Neural progenitor cell (in vitro differentiated cells): Measurements from ENCODE around the gene ARPC2. TPM values are rescaled to one million over a fixed set of nuclear protein-coding genes. Genes with fewer than 3 reads are reported as not detected.

ENCODE experiments used
- DNase-seq: peaks from one replicate; pipeline ENCODE4 v3.0.0-alpha.2; 2016; ENCODE audit warnings: low spot score
- H2AFZ ChIP-seq: fragments of 200-600 bp; sonication (generic); replicated peaks from 2 replicates; pipeline ENCODE4 v1.6.1; 2016; ENCODE audit warnings: antibody characterized with exemption
- H3F3A ChIP-seq: fragments of 200-600 bp; sonication (generic); 2 replicates; pipeline ENCODE4 v1.6.1; 2016; ENCODE audit warnings: antibody characterized with exemption, low read depth
- H3K27ac ChIP-seq: fragments of 200-600 bp; sonication (generic); 2 replicates; pipeline ENCODE4 v1.5.1; 2016; ENCODE audit warnings: mild to moderate bottlenecking
- H3K27me3 ChIP-seq: fragments of 200-600 bp; sonication (generic); 2 replicates; pipeline ENCODE4 v1.6.1; 2016; ENCODE audit warnings: mild to moderate bottlenecking, moderate library complexity
- H3K36me3 ChIP-seq: fragments of 200-600 bp; sonication (generic); 2 replicates; pipeline ENCODE4 v1.5.1; 2016
- H3K4me1 ChIP-seq: fragments of 200-600 bp; sonication (generic); 2 replicates; pipeline ENCODE4 v1.6.1; 2016; ENCODE audit warnings: mixed run types
- H3K4me2 ChIP-seq: fragments of 200-600 bp; sonication (generic); 2 replicates; pipeline ENCODE4 v1.6.1; 2016
- H3K4me3 ChIP-seq: fragments of 200-600 bp; sonication (generic); 2 replicates; pipeline ENCODE4 v1.5.1; 2016
- H3K79me2 ChIP-seq: fragments of 200-600 bp; sonication (generic); 2 replicates; pipeline ENCODE4 v1.6.1; 2016; ENCODE audit warnings: low read depth
- H3K9ac ChIP-seq: fragments of 200-600 bp; sonication (generic); 2 replicates; pipeline ENCODE4 v1.6.1; 2016
- H3K9me3 ChIP-seq: fragments of 200-600 bp; sonication (generic); 2 replicates; pipeline ENCODE4 v1.5.1; 2016; ENCODE audit warnings: low read depth
- H4K20me1 ChIP-seq: fragments of 200-600 bp; sonication (generic); 2 replicates; pipeline ENCODE4 v1.6.1; 2016; ENCODE audit warnings: low read depth
- H3K27ac Mint-ChIP-seq: 3 replicates; pipeline ENCODE4 v1.8.0; 2021; ENCODE audit warnings: mixed read lengths
- H3K27me3 Mint-ChIP-seq: 2 replicates; pipeline ENCODE4 v1.8.0; 2022; ENCODE audit warnings: low read depth, mild to moderate bottlenecking, inconsistent platforms, moderate library complexity, mixed read lengths; ENCODE audit not compliant: insufficient read depth
- H3K36me3 Mint-ChIP-seq: 3 replicates; pipeline ENCODE4 v1.8.0; 2021; ENCODE audit warnings: mixed read lengths
- H3K4me1 Mint-ChIP-seq: 3 replicates; pipeline ENCODE4 v1.8.0; 2021; ENCODE audit warnings: mixed read lengths
- H3K4me3 Mint-ChIP-seq: 3 replicates; pipeline ENCODE4 v1.8.0; 2021; ENCODE audit warnings: mild to moderate bottlenecking, moderate library complexity, mixed read lengths
- H3K9me3 Mint-ChIP-seq: 3 replicates; pipeline ENCODE4 v1.8.0; 2020; ENCODE audit warnings: mixed read lengths
- EZH2 ChIP-seq: fragments of 200-600 bp; sonication (generic); IDR thresholded peaks from 2 replicates; pipeline ENCODE4 v1.6.1; 2017; ENCODE audit warnings: antibody characterized with exemption, mild to moderate bottlenecking, moderate library complexity
- EZH2phosphoT487 ChIP-seq: fragments of 200-600 bp; sonication (generic); IDR thresholded peaks from 2 replicates; pipeline ENCODE4 v1.6.1; 2017; ENCODE audit warnings: antibody characterized with exemption
- total RNA-seq: library from RNA; depleted of rRNA; stranded (reverse); fragments of >200 nt; gene quantifications from 2 replicates; pipeline ENCODE4 v1.2.3, GENCODE V29; 2015; ENCODE audit warnings: low replicate concordance
- TF ChIP-seq, protein P1 (sequence below): fragments of 200-600 bp; sonication (generic); IDR thresholded peaks from 2 replicates; pipeline ENCODE4 v1.5.1; 2017; ENCODE audit warnings: antibody characterized with exemption, mild to moderate bottlenecking

ARPC2 gene
- total RNA-seq, 1 donor from 2014 or later: 155 TPM

DNA sequence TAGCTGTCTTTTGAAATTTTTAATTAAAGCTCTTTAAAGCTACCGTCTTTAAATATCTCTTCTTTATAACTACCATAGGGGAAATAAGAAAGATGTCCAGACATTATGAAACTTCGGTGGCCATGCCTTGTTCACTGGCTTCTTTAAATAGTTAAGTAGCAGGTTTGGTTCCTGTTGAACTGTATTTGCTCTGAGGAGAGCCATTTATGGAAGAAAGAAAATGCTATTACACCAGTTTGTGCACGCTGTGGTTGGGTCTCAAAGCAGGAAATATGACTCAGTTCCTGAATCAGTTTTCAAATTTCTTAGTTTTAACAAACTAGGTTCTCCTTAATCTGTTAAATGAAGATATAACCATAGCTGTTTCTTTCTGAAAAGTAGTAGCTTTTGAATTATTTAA lies 12.2 kb downstream of the ARPC2 start:
- Mint-ChIP-seq H3K4me1 (no peaks in the 10 kb centered on the region), H3K36me3 (peaks cover 34% of the 10 kb centered on the region), H3K9me3 (no peaks in the 10 kb centered on the region), H3K4me3 (no peak overlapping the region), H3K27ac (no peak overlapping the region), H3K27me3 (no peaks in the 10 kb centered on the region)
- TF ChIP-seq, protein P1, sequence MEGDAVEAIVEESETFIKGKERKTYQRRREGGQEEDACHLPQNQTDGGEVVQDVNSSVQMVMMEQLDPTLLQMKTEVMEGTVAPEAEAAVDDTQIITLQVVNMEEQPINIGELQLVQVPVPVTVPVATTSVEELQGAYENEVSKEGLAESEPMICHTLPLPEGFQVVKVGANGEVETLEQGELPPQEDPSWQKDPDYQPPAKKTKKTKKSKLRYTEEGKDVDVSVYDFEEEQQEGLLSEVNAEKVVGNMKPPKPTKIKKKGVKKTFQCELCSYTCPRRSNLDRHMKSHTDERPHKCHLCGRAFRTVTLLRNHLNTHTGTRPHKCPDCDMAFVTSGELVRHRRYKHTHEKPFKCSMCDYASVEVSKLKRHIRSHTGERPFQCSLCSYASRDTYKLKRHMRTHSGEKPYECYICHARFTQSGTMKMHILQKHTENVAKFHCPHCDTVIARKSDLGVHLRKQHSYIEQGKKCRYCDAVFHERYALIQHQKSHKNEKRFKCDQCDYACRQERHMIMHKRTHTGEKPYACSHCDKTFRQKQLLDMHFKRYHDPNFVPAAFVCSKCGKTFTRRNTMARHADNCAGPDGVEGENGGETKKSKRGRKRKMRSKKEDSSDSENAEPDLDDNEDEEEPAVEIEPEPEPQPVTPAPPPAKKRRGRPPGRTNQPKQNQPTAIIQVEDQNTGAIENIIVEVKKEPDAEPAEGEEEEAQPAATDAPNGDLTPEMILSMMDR: no peak
- TF ChIP-seq EZH2phosphoT487 (no peak), EZH2 (no peak)
- Histone ChIP-seq H3K4me3 (no peak overlapping the region), H3K4me2 (no peak overlapping the region), H3K36me3 (peaks cover 15% of the 10 kb centered on the region), H3F3A (no peaks in the 10 kb centered on the region), H3K9ac (no peak overlapping the region), H3K9me3 (no peaks in the 10 kb centered on the region), H3K4me1 (no peaks in the 10 kb centered on the region), H3K27ac (no peak overlapping the region), H2AFZ (no peak overlapping the region), H3K27me3 (no peaks in the 10 kb centered on the region), H4K20me1 (peaks cover 28% of the 10 kb centered on the region), H3K79me2 (peaks cover 18% of the 10 kb centered on the region)
- DNase-seq: no peak

DNA sequence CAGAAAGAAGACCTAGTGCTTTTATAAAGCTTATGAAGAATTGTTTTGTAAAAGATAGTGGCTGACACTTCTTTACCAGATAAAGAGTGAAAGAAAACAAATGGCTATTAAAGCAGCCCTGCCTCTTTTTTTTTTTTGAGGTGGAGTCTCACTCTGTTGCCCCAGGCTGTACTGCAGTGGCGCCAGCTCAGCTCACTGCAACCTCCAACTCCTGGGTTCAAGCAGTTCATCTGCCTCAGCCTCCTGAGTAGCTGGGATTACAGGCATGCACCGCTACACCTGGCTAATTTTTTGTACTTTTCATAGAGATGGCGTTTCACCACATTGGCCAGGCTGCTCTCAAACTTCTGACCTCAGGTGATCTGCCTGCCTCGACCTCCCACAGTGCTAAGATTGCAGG lies 12.9 kb downstream of the ARPC2 start:
- H3K36me3 Mint-ChIP-seq: peaks cover 30% of the 10 kb centered on the region
- H3K4me1 Mint-ChIP-seq: no peaks in the 10 kb centered on the region
- Histone ChIP-seq H4K20me1 (peaks cover 22% of the 10 kb centered on the region), H3F3A (no peaks in the 10 kb centered on the region), H3K4me3 (no peak overlapping the region), H2AFZ (no peak overlapping the region), H3K27me3 (no peaks in the 10 kb centered on the region), H3K27ac (no peak overlapping the region), H3K9ac (no peak overlapping the region), H3K36me3 (peaks cover 15% of the 10 kb centered on the region), H3K9me3 (no peaks in the 10 kb centered on the region), H3K79me2 (peaks cover 11% of the 10 kb centered on the region), H3K4me2 (no peak overlapping the region), H3K4me1 (no peaks in the 10 kb centered on the region)
- H3K9me3 Mint-ChIP-seq: no peaks in the 10 kb centered on the region
- no peaks in the 10 kb centered on the region for H3K27me3 Mint-ChIP-seq
- no peak overlapping the region for H3K4me3 Mint-ChIP-seq
- TF ChIP-seq, protein P1: no peak
- TF ChIP-seq EZH2phosphoT487 (no peak), EZH2 (no peak)
- H3K27ac Mint-ChIP-seq: no peak overlapping the region
- DNase-seq: no peak

DNA sequence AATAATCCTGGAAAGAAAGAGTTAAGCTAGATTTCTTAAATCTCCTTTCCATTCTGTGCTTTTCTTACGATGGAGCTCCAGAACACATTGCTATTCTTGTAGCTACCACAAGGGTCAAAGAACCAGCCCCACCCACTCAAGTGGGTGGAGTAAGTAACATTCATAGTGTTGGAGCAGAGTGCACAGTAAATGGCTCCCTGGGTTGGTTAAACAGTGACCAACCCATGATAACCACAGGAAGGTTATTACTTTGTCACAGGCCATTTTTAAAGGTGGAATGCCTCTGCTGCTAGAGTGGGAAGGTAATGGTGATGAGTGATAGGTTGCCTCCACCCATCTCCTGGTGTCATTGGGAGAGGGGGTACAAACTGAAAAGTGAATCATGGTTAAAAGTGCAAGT lies 13.9 kb downstream of the ARPC2 start:
- TF ChIP-seq, protein P1: peak; percentile 12
- TF ChIP-seq EZH2 (no peak), EZH2phosphoT487 (no peak)
- Histone ChIP-seq H3K9me3 (no peaks in the 10 kb centered on the region), H2AFZ (no peak overlapping the region), H3K9ac (no peak overlapping the region), H3F3A (no peaks in the 10 kb centered on the region), H3K4me1 (no peaks in the 10 kb centered on the region), H3K4me2 (no peak overlapping the region), H3K36me3 (peaks cover 15% of the 10 kb centered on the region), H3K4me3 (no peak overlapping the region), H3K27me3 (no peaks in the 10 kb centered on the region), H3K79me2 (peaks cover 1% of the 10 kb centered on the region), H4K20me1 (peaks cover 12% of the 10 kb centered on the region), H3K27ac (no peak overlapping the region)
- Mint-ChIP-seq H3K4me1 (no peaks in the 10 kb centered on the region), H3K9me3 (no peaks in the 10 kb centered on the region), H3K36me3 (peaks cover 30% of the 10 kb centered on the region), H3K27ac (no peak overlapping the region), H3K27me3 (peaks cover 2% of the 10 kb centered on the region), H3K4me3 (no peak overlapping the region)
- DNase-seq: no peak

DNA sequence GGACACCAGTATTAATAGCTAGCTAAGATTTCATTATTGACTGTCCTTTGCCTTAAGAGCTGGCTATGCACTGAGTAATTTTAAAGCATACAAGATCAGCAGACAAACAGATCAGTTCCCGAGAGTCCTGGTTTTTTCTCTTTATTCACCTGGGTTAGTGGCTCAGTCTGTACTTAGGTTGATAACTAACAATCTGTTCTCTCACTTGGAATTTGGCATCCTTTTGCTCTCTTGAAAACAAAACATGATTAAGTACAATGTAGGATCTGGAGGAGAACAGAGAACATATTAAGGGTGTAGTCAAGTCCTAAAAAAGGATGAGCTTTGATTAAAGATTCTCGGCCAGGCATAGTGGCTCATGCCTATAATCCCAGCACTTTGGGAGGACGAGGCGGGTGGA lies 16.6 kb downstream of the ARPC2 start:
- Histone ChIP-seq H3K9ac (no peak overlapping the region), H3F3A (no peaks in the 10 kb centered on the region), H3K79me2 (no peaks in the 10 kb centered on the region), H2AFZ (no peak overlapping the region), H3K27ac (no peak overlapping the region), H3K4me2 (no peak overlapping the region), H3K9me3 (no peaks in the 10 kb centered on the region), H3K4me1 (no peaks in the 10 kb centered on the region), H3K4me3 (no peak overlapping the region), H4K20me1 (no peaks in the 10 kb centered on the region), H3K27me3 (no peaks in the 10 kb centered on the region), H3K36me3 (peaks cover 15% of the 10 kb centered on the region)
- no peak overlapping the region for H3K4me3 Mint-ChIP-seq
- H3K27me3 Mint-ChIP-seq: peaks cover 2% of the 10 kb centered on the region
- peaks cover 26% of the 10 kb centered on the region for H3K36me3 Mint-ChIP-seq
- no peaks in the 10 kb centered on the region for H3K9me3 Mint-ChIP-seq
- TF ChIP-seq, protein P1: no peak
- TF ChIP-seq EZH2phosphoT487: no peak
- no peak for TF ChIP-seq EZH2
- H3K4me1 Mint-ChIP-seq: no peaks in the 10 kb centered on the region
- DNase-seq: no peak
- H3K27ac Mint-ChIP-seq: no peak overlapping the region
